ENCODE results near the gene RASAL3.

DNA sequence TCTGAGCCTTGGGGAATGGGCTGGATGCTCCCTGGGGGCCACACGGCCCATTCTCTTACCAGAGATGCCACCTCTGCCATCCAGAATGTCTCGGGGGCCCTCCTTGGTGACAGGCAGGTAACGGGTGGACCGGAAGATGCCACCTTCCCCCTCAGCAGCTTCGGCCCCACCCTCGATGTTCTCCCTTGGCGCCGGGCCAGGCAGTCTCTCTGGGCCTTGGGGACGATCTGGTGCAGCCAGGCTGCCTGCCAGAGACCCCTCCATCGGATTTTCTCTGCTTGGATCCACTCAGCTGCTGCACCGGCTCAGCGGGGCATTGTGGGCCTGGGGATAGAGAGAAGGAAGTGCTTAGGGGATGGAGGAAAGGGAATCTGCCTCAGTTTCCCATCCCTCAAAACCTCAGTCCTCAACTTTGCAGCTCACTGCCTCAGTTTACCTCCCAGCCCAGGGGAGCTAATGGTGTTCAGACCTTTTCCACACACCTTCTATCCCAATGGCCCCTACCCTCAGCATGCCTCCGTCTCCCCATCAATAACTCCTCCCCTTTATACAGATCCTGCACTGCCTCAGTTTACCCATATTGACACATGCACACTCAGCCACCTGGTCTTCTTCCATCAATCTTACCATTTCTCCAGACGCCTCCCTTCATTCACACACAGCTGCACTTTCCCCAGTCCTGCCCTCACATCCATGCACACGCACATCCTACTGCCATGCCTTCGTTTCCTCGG lies 16.1 kb downstream of the RASAL3 start:
- TF ChIP-seq, protein P1, sequence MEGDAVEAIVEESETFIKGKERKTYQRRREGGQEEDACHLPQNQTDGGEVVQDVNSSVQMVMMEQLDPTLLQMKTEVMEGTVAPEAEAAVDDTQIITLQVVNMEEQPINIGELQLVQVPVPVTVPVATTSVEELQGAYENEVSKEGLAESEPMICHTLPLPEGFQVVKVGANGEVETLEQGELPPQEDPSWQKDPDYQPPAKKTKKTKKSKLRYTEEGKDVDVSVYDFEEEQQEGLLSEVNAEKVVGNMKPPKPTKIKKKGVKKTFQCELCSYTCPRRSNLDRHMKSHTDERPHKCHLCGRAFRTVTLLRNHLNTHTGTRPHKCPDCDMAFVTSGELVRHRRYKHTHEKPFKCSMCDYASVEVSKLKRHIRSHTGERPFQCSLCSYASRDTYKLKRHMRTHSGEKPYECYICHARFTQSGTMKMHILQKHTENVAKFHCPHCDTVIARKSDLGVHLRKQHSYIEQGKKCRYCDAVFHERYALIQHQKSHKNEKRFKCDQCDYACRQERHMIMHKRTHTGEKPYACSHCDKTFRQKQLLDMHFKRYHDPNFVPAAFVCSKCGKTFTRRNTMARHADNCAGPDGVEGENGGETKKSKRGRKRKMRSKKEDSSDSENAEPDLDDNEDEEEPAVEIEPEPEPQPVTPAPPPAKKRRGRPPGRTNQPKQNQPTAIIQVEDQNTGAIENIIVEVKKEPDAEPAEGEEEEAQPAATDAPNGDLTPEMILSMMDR (IDR thresholded peaks at IDR 0.05): no peak
- TF ChIP-seq POLR2A (IDR thresholded peaks at IDR 0.05) (no peak), POLR2AphosphoS5 (IDR thresholded peaks at IDR 0.05) (no peak)
